Ovary (tissue), 3 donors: Measurements from ENCODE around the gene SCN2A.

Experiments used
- CTCF ChIP-seq, 3 donors: fragments of 450-650 bp in 2 of 3; fragments of 200-600 bp in 1 of 3; IDR thresholded peaks; one replicate each; pipeline versions ENCODE4 v1.5.1 to v1.8.0; 2016 to 2022; ENCODE audit warnings: antibody characterized with exemption in 3 of 3, mild to moderate bottlenecking in 1 of 3
- EP300 ChIP-seq: sonication (generic); formaldehyde crosslinking; IDR thresholded peaks from one replicate; pipeline ENCODE4 v1.6.1; 2017; ENCODE audit warnings: antibody characterized with exemption
- POLR2A ChIP-seq: fragments of 450-650 bp; IDR thresholded peaks from one replicate; pipeline ENCODE4 v1.6.1; 2017; ENCODE audit warnings: antibody characterized with exemption, mild to moderate bottlenecking, moderate library complexity
- donor health status: DM: no; HTN: no; CAD: no.

GRCh38 chr2:165224941-165225340 is 14.3 kb upstream of the SCN2A start:
- no peak for TF ChIP-seq CTCF (IDR thresholded peaks at IDR 0.05)
- TF ChIP-seq POLR2A, result no peak
- TF ChIP-seq EP300, result no peak
